GM21786 (cell line): ENCODE data around the gene FOS.

Source experiments
- ATAC-seq: cut with Tn5 transposase; IDR thresholded peaks from one replicate; pipeline ENCODE4 v1.9.1; 2021; ENCODE audit not compliant: unreplicated experiment

The FOS gene

DNA sequence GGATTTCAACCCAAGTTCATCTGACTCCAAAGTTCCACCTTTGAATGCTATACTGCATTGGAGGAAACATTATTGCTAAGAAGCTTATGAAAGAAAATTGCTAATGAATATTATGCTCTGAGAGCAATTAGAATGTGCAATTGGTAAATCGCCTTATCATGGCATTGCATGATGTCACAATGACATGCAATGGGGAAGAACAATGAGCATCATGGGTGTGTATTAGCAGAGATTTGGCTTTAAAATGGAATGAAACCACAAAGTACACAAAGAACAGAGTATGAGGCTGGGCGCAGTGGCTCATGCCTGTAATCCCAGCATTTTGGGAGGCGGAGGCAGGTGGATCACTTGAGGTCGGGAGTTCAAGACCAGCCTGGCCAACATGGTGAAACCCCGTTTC, 34.7 kb downstream of the FOS start:
- ATAC-seq, result no peak

DNA sequence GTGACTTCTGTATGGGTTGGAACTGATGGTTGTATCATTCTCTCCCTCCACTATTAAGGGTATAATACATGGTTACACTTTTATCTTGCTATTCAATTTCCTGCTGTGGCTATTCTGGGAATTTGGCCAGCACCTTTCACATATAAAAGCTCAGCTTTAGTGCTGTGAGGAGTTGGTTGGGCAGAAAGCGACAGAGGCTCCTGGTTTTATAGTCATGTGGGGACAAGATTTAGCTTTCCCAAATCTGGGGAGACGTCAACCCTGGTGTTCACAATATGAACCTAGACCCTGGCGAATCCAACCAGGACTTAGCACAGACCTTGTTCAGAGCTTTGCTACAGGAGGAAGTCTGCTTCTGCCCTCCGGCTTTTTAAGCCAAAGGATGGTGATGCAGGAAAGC, 36.5 kb downstream of the FOS start:
- ATAC-seq, result no peak

DNA sequence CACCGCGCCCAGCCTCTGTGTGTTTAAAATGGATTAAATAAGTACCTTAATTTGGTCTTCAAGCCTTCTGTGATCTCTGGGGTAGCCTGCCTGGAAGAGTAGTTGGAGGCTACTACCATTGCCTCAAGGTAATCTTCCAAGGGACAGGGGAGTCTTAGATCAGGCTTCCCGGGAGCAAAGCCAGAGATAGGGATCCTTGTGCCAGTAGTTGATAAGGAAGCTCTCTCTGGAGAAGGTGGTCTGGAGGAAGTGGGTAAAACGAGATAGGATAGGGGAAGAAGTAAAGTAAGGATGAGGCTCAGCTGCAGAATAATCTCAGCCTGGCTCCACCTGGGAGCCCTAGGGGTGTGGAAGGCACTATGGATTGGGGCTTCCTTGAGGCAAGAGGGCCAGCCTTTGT, 38.5 kb downstream of the FOS start:
- no peak for ATAC-seq

DNA sequence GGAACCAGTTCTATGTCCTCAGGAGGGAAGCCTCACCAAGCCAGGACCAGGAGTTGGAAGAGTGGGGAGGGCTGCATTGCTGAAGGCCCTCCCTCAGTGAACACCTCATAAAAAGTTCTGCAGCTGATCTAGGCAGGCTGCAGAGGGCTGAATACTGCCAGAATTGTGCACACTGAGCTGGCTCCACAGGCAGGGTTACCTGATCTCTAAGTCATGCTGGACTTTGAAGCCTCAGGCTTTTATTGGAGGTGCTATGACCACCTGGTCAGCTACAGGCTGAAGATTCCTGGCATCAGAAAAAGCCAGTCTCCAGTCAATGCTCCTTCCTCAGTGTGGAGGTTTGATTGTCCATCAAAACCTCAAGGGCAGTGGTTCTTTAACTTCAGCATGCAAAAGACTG, 39.7 kb downstream of the FOS start:
- ATAC-seq, result no peak

DNA sequence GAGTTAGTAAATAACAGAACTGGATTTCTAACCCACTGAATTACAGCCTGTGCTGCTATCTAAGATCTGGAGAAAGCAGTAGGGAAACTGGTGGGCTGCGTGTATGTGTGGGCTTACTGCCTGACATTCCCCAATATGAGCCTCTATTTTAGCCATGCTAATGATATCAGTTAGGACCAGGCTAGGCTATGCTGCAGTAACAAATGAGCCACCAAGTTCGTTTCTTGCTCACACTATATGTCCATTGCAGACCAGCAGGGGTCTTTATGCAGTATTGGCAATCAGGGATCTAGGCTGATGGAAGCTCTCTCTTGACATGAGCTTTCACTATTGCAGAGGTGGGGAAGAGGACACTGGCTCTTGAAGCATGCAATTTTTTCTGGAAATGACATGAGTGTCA, 40.4 kb downstream of the FOS start:
- ATAC-seq, result no peak

DNA sequence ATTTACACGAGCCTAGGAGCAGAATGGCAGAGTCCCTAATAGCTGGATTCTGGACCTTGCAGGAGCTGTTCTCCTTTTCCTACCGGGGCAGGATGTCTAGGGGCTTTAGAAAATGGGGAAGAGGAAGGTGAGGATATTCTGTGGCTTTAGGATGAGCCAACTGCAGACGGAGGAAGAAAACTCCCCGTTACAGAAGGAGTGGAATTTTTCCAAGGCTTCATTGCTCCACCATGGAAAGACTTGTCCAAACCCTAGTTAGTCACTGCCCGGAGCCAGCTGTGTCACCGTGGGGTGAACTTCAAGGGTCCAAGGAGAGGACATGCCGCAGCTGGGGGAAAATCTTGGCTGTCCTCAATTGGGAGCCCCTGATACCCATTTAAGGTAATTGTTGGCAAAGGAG, 41.6 kb downstream of the FOS start:
- no peak for ATAC-seq

DNA sequence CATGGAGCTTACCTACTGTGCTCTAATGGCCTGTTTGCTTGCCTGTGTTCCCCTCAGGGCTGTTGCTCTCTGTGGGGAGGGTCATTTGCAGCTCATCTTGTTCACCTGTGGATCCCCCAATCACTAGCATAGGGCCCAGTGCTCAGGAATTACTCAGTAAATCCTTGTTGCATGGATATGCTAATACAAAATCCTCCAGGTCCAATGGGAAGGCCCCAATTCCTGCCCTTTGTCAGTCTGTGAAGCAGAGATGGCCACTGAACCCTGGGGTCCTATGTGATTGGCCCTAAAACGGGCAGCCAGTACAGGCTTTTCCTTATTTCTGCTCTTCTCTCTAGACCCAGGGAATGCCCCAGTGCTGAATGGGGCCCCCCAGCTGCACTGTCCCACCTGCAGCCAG, 44.1 kb downstream of the FOS start:
- no peak for ATAC-seq

DNA sequence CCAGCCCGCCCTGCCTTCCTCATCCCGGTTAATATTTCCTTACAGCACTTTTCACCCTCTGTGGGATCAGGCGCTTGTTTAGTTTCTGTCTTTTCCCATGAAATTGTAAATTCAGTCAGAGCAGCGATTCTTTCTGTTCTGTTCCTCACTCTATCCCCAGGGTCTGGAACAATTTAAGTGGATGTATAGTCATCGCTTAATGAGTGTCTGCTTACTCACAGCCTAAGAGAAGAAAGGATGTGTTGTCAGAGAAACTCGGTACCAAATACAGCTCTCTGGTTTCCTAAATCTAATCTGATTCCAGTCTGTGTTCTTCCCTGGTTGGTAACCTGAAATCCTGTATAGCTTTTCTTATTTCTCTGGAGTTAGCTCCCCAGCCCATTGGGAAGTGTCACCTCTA, 44.9 kb downstream of the FOS start:
- ATAC-seq, result no peak

DNA sequence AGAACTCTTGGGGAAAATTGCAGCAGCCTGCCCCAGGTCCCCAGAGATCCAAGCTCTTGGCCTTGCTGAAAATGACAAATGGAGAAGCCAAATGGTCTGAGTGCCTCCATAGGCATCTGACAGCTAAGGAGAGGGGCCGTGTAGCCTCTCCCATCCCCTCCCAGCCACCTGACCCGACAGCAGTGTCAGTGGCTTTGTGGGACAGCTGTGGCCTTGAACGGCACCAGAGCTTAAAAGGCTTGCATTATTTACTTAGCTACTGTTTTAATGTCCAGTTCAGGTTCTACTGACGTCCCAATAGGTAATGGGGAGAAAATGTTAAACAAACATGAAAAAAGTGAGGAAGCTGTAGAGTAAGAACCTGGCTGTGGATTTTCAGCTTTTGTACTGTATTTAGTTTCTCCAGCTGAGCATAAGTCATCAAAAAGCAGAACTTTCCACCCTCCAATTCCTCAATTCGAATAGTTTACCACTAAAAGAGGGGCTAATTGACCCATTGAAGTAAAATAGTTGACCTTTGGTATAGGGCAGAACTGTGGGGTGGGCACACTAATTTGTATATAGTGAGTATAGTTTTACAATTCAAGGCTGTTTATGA, 50.0 kb downstream of the FOS start:
- no peak for ATAC-seq

DNA sequence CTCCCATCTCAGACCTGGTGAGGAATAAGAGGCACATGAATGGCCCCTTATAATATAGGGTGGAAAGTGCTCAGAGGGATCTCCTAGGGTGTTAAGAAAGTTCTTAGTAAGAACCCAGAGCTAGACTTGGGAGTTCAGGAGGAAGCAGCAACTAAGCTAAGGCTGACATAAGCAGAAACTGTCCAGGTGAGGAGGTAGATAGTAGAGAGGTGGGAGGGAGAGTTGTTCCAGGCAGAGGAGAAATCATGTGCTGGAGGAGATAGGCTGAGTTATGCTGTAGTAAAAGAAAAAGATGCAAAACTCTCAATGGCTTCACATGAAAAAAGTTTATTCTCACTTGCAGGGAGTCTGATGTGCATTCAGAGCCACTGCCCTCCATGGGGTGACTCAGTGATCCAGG, 50.7 kb downstream of the FOS start:
- ATAC-seq, result no peak

DNA sequence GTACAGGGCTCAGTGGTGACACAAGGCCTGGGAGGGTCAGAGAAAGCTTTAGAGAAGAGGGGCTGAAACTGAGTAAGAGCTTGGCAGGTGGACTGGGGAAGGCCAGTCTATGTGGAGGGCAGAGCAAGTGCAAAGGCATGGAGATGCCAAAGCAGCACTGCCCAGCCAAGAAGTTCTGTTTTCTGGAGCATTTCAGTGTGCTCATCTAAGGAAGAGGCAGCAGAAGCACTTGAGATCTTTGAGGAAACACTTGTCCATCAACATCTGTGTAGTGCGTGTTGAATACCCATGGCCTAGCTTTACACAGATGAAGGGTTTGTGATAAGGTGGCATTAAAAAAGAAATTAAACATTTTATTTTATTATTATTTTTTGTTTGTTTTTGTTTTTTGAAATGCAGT, 52.8 kb downstream of the FOS start:
- ATAC-seq, result no peak
